Spleen (tissue), 11 donors: ENCODE results near the gene ANKRD33. TPM values are rescaled to one million over a fixed set of nuclear protein-coding genes. Genes with fewer than 3 reads are reported as not detected.
A peak's percentile ranks its signal among the peaks of the same experiment; 100 is the strongest.

ENCODE experiments used
- DNase-seq: peaks from one replicate; pipeline ENCODE4 v3.0.0-alpha.2; 2020
- H3K27ac ChIP-seq, 8 donors: fragments of 200-600 bp; sonication (generic) in 7 of 8; 1 replicate in 4 of 8; 2 replicates in 4 of 8; pipeline versions ENCODE4 v1.5.0 to v1.8.0; 2016 to 2021; ENCODE audit warnings: inconsistent platforms in 4 of 8, mild to moderate bottlenecking in 4 of 8, moderate library complexity in 1 of 8
- H3K27me3 ChIP-seq, 7 donors: fragments of 200-600 bp; sonication (generic) in 6 of 7; replicated peaks in 1 of 7; 1 replicate in 4 of 7; 2 replicates in 3 of 7; pipeline versions ENCODE4 v1.5.0 to v1.8.0; 2016 to 2021; ENCODE audit warnings: inconsistent platforms in 3 of 7, mild to moderate bottlenecking in 1 of 7
- H3K36me3 ChIP-seq, 6 donors: fragments of 200-600 bp; sonication (generic) in 5 of 6; 1 replicate in 4 of 6; 2 replicates in 2 of 6; pipeline versions ENCODE4 v1.5.0 to v1.8.0; 2016 to 2021; ENCODE audit warnings: inconsistent platforms in 2 of 6
- H3K4me1 ChIP-seq, 6 donors: fragments of 200-600 bp; sonication (generic) in 5 of 6; 1 replicate in 3 of 6; 2 replicates in 3 of 6; pipeline versions ENCODE4 v1.5.0 to v1.8.0; 2016 to 2021; ENCODE audit warnings: inconsistent platforms in 3 of 6
- H3K4me3 ChIP-seq, 8 donors: fragments of 200-600 bp; sonication (generic) in 7 of 8; 1 replicate in 4 of 8; 2 replicates in 4 of 8; pipeline versions ENCODE4 v1.5.0 to v1.8.0; 2016 to 2021; ENCODE audit warnings: inconsistent platforms in 4 of 8, mild to moderate bottlenecking in 4 of 8, moderate library complexity in 2 of 8
- H3K9me3 ChIP-seq, 8 donors: fragments of 200-600 bp; sonication (generic) in 7 of 8; 1 replicate in 4 of 8; 2 replicates in 4 of 8; pipeline versions ENCODE4 v1.5.0 to v1.8.0; 2016 to 2021; ENCODE audit warnings: inconsistent platforms in 4 of 8
- POLR2A ChIP-seq, 3 donors: fragments of 450-650 bp; IDR thresholded peaks; one replicate each; pipeline ENCODE4 v1.5.1; 2017; ENCODE audit warnings: antibody characterized with exemption in 3 of 3, mild to moderate bottlenecking in 1 of 3
- POLR2AphosphoS5 ChIP-seq, 3 donors: sonication (generic); formaldehyde crosslinking; IDR thresholded peaks; one replicate each; pipeline ENCODE4 v1.5.1; 2017; ENCODE audit warnings: antibody characterized with exemption in 3 of 3
- WGBS, 5 donors: extraction: QIAGEN DNeasy Blood & Tissue Kit in 3 of 5; methylation state at CpG; one replicate each; pipeline versions ENCODE4 v1.1.5 to v1.1.7; 2013 to 2018; 5-methylcytosine and 5-hydroxymethylcytosine counted together
- intact Hi-C: fragments of 100-400 bp; cut with DNase I; formaldehyde crosslinking; loops from one replicate; pipeline ENCODE4 v1.15.0; 2023; ENCODE audit warnings: low total_unique reads
- polyA plus RNA-seq, 3 donors: library from polyadenylated mRNA; stranded (reverse); fragments of 200-250 nt; gene quantifications; one replicate each; pipeline ENCODE4 v1.2.1, GENCODE V29; 2013
- total RNA-seq, 7 donors: library from RNA; depleted of rRNA in 3 of 7; stranded (reverse); fragments of >200 nt in 3 of 7; fragmentation: NEBNext Ultra II Directional in 4 of 7; extraction: Animal tissue kit (Norgen Biotek cat#: 25700) in 4 of 7; gene quantifications; one replicate each; pipeline versions ENCODE4 v1.1.0 to v1.2.1, GENCODE V29; 2016 to 2021
- TF ChIP-seq, protein P1 (sequence below), 11 experiments: fragments of 200-600 bp in 7 of 11; fragments of 450-650 bp in 4 of 11; sonication (generic) in 4 of 11; IDR thresholded peaks in 8 of 11; conservative IDR thresholded peaks in 3 of 11; 1 replicate in 7 of 11; 2 replicates in 4 of 11; pipeline versions ENCODE4 v1.4.0 to v1.8.0; 2016 to 2021; ENCODE audit warnings: antibody characterized with exemption in 11 of 11, inconsistent platforms in 4 of 11, mild to moderate bottlenecking in 1 of 11
- donor health status: healthy with polysubstance abuse.
- donor health status: DM: no; HTN: no; CAD: no; lungs with moderate emphysema.
- donor health status: DM: no; HTN: no; CAD: no.
- donor health status: Bipolar disorder and iron deficiency.
- donor health status: healthy.
- donor health status: DM: no; HTN: no; CAD: no.
- donor health status: DM: yes; HTN: yes; CAD: no.

The ANKRD33 gene
- total and polyA plus RNA-seq, 10 donors, result not detected

DNA sequence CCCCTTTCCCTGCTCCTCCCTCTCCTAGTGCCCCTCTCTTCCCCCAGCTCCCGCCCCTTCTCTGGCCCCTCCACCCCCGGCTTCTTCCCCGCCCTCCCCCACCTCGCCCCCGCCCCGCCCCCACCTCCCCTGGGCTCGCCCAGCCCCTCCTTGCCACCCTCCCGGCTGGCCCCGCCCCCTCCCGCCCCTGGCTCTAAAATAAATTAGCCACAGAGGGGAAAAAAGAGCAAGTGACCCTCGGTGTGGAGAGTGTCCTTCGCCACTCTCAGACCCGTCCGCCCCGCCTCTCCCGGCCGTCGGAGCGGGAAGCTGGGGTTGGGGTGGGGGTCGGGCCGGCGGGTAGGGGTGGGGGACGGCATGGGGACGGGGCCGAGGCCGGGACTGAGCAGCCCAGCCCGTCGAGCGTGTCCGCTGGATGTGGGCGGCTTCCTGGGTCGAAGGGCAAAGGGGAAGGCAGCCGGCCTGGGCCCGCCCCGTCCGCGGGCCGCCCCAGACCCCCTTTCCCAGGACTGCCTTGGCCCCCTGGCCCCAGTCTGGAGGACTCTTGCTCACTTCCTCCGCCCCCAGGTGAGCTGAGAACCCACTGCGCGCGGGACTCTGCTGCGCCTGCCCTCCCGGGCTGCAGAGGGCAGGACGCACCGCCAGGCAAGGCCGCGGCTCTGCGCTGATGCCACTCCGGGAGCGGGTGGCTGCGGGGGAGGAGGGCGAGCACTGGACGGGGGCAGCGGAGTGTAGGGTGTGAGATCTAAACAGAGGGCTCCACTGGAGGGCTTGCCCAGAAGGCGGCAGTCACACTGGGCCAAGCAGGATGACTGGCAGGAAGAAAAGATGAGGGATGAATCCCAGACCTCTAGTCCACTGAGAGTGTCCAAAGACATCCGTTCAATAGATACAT is 38.8 kb upstream of the ANKRD33 start:
- H3K27me3 ChIP-seq, result peaks cover 0 to 72% (median 31%) of the 10 kb centered on the region in 7 donors
- TF ChIP-seq, protein P1, sequence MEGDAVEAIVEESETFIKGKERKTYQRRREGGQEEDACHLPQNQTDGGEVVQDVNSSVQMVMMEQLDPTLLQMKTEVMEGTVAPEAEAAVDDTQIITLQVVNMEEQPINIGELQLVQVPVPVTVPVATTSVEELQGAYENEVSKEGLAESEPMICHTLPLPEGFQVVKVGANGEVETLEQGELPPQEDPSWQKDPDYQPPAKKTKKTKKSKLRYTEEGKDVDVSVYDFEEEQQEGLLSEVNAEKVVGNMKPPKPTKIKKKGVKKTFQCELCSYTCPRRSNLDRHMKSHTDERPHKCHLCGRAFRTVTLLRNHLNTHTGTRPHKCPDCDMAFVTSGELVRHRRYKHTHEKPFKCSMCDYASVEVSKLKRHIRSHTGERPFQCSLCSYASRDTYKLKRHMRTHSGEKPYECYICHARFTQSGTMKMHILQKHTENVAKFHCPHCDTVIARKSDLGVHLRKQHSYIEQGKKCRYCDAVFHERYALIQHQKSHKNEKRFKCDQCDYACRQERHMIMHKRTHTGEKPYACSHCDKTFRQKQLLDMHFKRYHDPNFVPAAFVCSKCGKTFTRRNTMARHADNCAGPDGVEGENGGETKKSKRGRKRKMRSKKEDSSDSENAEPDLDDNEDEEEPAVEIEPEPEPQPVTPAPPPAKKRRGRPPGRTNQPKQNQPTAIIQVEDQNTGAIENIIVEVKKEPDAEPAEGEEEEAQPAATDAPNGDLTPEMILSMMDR (IDR thresholded peaks at IDR 0.05 in 8 of 11, conservative IDR thresholded peaks at IDR 0.05 in 3 of 11), result peak in 2 of 11 experiments; percentile 12 to 23
- TF ChIP-seq POLR2AphosphoS5 (IDR thresholded peaks at IDR 0.05) (peak; percentile 9 to 67 (median 59)), POLR2A (IDR thresholded peaks at IDR 0.05) (no peak)
- WGBS, 5 donors, result 37 to 72% (median 62%) methylated on average over 30 to 53 of the region's 57 CpGs
- H3K4me1 ChIP-seq, result peaks cover 18 to 62% (median 40%) of the 10 kb centered on the region in 6 donors
- peak overlapping the region in 4 of 8 donors; percentile 47 to 74 (median 56) for H3K4me3 ChIP-seq
- no peak for DNase-seq
- no peaks in the 10 kb centered on the region for H3K9me3 ChIP-seq
- peak overlapping the region; percentile 53 to 83 (median 74) for H3K27ac ChIP-seq
- H3K36me3 ChIP-seq, result no peaks in the 10 kb centered on the region
- intact Hi-C loops, result no loop called here

DNA sequence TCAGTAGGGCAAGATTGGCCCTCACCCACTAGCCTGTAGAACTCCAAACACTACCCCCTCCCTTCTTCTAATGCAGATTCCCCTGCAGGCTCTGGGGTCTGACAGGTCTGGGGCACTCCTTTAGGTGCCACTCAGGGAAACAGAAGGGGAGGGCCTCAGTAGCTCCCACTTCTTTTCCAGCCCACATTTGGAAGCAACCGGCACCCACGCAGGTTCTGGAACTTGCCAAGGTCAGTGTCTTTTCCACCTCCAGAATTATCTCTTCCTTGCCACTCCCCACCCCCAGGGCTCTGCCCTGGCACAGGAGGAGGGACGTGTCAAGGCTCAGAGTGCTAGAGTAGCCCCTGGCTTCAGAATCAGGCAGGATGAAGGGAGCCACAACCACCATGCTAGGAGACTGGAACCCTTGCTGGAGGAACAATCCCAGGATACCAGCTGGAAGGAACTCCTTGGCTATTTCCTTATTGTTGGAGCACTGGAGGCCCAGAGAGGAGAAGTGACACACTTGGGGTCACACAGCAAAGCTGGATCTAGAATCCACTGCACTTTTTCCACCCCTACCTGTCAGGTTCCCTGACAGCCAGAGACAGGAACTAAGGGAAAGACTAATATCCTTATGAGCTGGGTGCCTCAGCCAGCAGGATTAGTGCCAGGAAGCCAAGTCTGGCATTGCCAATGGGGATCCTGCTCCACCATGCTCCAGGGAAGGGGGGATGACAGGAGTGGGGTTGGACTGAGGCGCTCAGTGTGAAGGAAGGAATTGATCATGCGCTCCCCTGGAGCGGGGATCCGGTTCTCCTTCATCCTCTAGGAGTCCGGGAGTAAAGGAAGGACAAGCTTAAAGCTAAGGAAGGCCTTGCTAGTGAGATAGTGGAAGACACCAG is 37.6 kb upstream of the ANKRD33 start:
- DNase-seq, result no peak
- Histone ChIP-seq H3K4me3 (peak overlapping the region in 1 of 8 donors; percentile 74), H3K27ac (peak overlapping the region in 5 of 8 donors; percentile 69 to 83 (median 76)), H3K4me1 (peaks cover 18 to 62% (median 40%) of the 10 kb centered on the region in 6 donors), H3K27me3 (peaks cover 0 to 62% (median 31%) of the 10 kb centered on the region in 7 donors), H3K36me3 (no peaks in the 10 kb centered on the region), H3K9me3 (no peaks in the 10 kb centered on the region)
- intact Hi-C loops, result no loop called here
- WGBS, 5 donors, result 68 to 83% (median 78%) methylated on average over 8 of the region's 8 CpGs
- TF ChIP-seq, protein P1 (IDR thresholded peaks at IDR 0.05 in 8 of 11, conservative IDR thresholded peaks at IDR 0.05 in 3 of 11), result no peak
- TF ChIP-seq POLR2A (IDR thresholded peaks at IDR 0.05), result no peak
- TF ChIP-seq POLR2AphosphoS5 (IDR thresholded peaks at IDR 0.05), result no peak

DNA sequence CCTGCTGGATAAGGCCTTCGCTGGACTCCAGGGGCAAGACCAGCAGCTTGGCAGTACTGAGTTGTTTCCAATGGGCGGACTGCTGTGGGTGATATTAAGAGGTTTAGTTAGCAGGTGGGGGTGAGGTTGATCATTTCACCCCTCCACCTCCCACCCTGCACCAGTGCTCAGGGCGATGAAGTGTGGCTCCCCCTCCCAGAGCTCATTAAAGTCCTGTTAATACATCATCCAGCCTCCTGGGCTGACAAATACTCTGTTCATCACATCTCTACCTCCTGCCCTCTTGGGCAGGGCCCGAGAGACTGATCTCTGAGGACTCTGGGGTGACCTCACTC is 37.0 kb upstream of the ANKRD33 start:
- H3K9me3 ChIP-seq, result no peaks in the 10 kb centered on the region
- intact Hi-C loops, result no loop called here
- no peak overlapping the region for H3K4me3 ChIP-seq
- DNase-seq, result no peak
- H3K27me3 ChIP-seq, result peaks cover 0 to 62% (median 30%) of the 10 kb centered on the region in 7 donors
- peak overlapping the region in 5 of 8 donors; percentile 7 to 83 (median 76) for H3K27ac ChIP-seq
- 58 to 82% (median 69%) methylated on average over 2 to 4 of the region's 4 CpGs for WGBS, 5 donors
- TF ChIP-seq POLR2AphosphoS5 (IDR thresholded peaks at IDR 0.05) (no peak), POLR2A (IDR thresholded peaks at IDR 0.05) (no peak)
- TF ChIP-seq, protein P1 (IDR thresholded peaks at IDR 0.05 in 8 of 11, conservative IDR thresholded peaks at IDR 0.05 in 3 of 11), result no peak
- H3K4me1 ChIP-seq, result peaks cover 18 to 66% (median 40%) of the 10 kb centered on the region in 6 donors
- H3K36me3 ChIP-seq, result no peaks in the 10 kb centered on the region
